GM19455 (cell line): ENCODE results near the gene SPRYD4.

Experiments
- ATAC-seq: cut with Tn5 transposase; IDR thresholded peaks from one replicate; pipeline ENCODE4 v1.9.1; 2021; ENCODE audit not compliant: unreplicated experiment

SPRYD4 gene

DNA sequence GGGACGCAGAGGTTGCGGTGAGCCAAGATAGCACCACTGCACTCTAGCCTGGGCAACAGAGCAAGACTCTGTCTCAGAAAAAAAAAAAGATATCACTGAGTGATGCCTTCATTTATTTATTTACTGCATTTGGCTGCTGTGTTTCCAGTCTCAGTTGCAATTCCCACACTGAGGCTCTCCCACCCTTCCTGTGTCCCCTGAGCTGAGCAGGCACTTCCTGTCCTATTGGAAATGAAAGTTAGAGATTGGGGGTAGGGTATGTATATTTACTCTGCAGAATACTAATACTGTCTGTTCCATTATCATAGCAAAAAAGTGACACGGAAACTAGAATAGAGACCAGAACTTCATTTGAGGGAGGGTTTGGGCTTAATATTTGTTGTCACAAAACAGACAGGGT, 51.7 kb downstream of the SPRYD4 start:
- ATAC-seq: no peak

DNA sequence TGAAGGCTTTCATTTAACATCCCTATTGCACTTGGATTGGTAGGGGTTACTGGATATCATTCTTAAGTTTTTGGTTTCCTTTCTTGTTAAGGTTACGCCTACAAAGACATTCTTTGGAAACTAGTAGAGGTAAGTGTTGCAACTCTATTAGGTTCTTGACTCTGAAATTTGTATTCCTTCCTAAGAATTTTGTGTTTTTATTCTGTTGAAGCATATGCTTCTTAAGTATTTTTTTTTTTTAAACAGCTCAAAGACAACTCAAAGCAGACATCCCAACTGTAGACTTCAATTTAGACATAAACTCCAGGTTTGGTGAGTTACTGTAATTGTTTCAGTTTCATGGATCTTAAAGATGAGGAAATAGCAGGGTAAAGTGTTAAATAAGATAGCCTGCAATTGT, 52.1 kb downstream of the SPRYD4 start:
- no peak for ATAC-seq

- no peak for ATAC-seq
Observed at GRCh38 chr12:56521209-56521589, 52.8 kb downstream of the SPRYD4 start.

DNA sequence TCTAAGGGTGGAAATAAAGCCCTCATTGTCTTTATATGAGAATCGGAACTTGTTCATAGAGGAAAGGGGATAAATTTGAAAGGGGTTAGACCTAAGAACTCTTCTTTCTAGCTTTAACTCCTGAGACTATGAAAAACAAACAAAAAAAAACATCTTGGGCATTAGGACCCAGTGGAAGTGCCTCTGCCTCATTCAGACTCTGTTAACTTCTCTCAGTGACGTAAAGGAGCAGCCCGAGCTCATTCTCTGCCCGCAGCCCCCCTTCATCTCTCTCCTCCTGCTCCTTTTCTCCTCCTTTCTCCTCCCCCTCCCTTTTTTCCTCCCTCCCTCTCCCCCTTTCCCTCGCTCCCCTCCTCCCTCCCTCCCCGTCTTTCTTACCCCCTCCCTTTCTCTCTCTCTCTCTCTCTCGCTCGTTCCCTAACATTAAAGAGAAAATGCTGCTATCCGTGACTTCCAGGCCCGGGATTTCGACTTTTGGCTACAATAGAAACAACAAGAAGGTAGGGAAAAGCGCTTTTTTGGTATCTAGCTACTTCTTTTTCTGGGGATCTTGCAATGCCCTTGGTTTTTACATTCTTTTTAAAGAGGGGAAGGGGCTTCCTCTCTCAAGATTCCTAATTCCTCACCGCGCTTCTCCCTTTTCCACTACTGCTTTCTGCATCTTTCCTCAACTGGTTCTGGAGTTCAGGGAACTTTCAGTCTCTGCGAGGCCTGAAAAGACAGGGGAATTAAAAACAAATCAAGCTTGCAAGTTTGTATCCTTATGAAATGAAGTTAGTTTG, 53.4 kb downstream of the SPRYD4 start, which contains the start of gene RBMS2:
Gene RBMS2 (plus strand): TSS at position 231 of the 782 bp plus-strand sequence. CDS start 204 bp downstream, at position 435.
- no peak for ATAC-seq

DNA sequence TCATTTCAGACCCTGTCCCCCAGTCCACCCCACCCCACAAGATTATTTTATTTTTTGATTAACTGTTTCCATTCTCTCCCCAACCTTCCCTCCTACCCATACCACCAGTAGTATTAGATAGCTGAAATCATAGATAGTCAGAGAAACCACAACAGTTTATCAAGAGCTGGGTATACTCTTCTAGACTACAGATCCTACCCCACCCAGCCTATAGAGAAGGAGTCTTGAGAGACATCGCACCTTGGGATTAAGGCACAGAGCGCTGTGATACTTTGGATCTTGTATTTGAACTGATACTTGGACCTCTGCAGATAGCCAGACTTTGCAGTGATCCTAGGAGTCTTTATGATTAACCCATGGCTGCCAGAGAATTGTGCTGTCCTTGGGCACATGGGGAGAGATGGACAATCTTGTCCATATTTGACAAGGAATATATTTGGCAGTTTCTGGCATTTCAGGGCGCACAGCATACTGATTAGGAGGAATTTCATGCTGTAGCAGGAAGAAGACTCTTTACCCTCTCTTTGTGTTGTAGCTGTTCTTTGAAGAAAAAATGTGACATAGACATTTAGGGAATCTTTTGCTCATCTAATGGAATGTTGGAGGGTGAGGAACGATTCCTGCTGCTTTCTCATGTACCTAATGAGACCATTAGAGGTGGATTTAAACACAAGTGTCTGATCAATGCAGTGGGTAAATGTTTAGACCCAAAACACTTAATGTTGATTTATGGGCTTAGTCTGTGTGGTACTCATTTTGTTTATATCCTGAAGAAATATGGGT, 54.2 kb downstream of the SPRYD4 start:
- ATAC-seq: no peak

DNA sequence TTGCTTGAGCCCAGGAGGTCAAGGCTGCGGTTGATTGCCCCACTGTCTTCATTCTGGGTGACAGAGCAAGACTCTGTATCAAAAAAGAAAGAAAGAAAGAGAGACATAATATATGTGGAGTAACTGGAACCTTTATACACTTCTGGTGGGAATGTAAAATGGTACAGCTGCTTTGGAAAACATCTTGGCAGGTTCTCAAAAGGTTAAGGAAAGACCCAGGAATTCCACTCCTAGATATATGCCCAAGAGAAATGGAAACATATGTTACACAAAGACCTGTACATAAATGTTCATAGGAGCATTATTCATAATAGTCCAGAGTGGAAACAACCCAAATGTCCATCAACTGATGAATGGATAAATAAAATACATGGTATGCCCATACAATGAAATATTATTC, 60.5 kb downstream of the SPRYD4 start:
- no peak for ATAC-seq
